Fibroblast of lung (primary cell): ENCODE results near the gene PLA2G4B. TPM values are rescaled to one million over a fixed set of nuclear protein-coding genes. Genes with fewer than 3 reads are reported as not detected.

ENCODE experiments used
- DNase-seq, 2 donors: peaks; one replicate each; pipeline versions ENCODE4 v3.0.0 to v3.0.0-alpha.2; 2010; ENCODE audit warnings: low read depth in 2 of 2
- H2AFZ ChIP-seq: 2 replicates; pipeline ENCODE4 v1.5.1; 2012; ENCODE audit warnings: low read length, control low read depth, inconsistent platforms
- H3K27ac ChIP-seq: 2 replicates; pipeline ENCODE4 v1.5.1; 2011; ENCODE audit warnings: low read length, control low read depth; ENCODE audit not compliant: insufficient read depth
- H3K27me3 ChIP-seq: 2 replicates; pipeline ENCODE4 v1.5.1; 2011; ENCODE audit warnings: mild to moderate bottlenecking, low read length; ENCODE audit not compliant: control insufficient read depth, insufficient read depth
- H3K36me3 ChIP-seq: 2 replicates; pipeline ENCODE4 v1.5.1; 2011; ENCODE audit warnings: low read length; ENCODE audit not compliant: control insufficient read depth, insufficient read depth
- H3K4me1 ChIP-seq: 2 replicates; pipeline ENCODE4 v1.5.1; 2011; ENCODE audit warnings: low read length; ENCODE audit not compliant: control insufficient read depth, insufficient read depth; ENCODE audit errors: extremely low read depth
- H3K4me2 ChIP-seq: 2 replicates; pipeline ENCODE4 v1.5.1; 2011; ENCODE audit warnings: low read length, control low read depth; ENCODE audit not compliant: insufficient read depth; ENCODE audit errors: extremely low read depth
- H3K4me3 ChIP-seq, 4 experiments: fragments of 200-600 bp in 1 of 4; sonication (generic) in 1 of 4; replicated peaks in 1 of 4; 2 replicates each; pipeline ENCODE4 v1.5.1; 2011 to 2016; ENCODE audit warnings: low read length in 4 of 4, low read depth in 3 of 4, mild to moderate bottlenecking in 3 of 4, control low read depth in 2 of 4, inconsistent platforms in 1 of 4, mixed read lengths in 1 of 4; ENCODE audit not compliant: insufficient read depth in 1 of 4; ENCODE audit errors: control extremely low read depth in 1 of 4
- H3K79me2 ChIP-seq: 2 replicates; pipeline ENCODE4 v1.5.1; 2012; ENCODE audit warnings: mild to moderate bottlenecking, low read length, inconsistent platforms; ENCODE audit not compliant: control insufficient read depth, insufficient read depth
- H3K9ac ChIP-seq: 2 replicates; pipeline ENCODE4 v1.5.1; 2011; ENCODE audit warnings: mild to moderate bottlenecking, low read length, control low read depth; ENCODE audit not compliant: insufficient read depth
- H3K9me3 ChIP-seq: 2 replicates; pipeline ENCODE4 v1.5.1; 2012; ENCODE audit warnings: low read depth, low read length; ENCODE audit not compliant: control insufficient read depth, insufficient read depth
- H4K20me1 ChIP-seq: 2 replicates; pipeline ENCODE4 v1.5.1; 2011; ENCODE audit warnings: low read length; ENCODE audit not compliant: control insufficient read depth, insufficient read depth; ENCODE audit errors: extremely low read depth
- EZH2 ChIP-seq: IDR thresholded peaks from 2 replicates; pipeline ENCODE4 v1.5.1; 2012; ENCODE audit warnings: low read length, control low read depth, mild to moderate bottlenecking; ENCODE audit errors: missing control alignments
- polyA plus RNA-seq, 2 donors: library from polyadenylated mRNA; depleted of rRNA in 1 of 2; stranded (reverse) in 1 of 2; unstranded in 1 of 2; fragments of >200 nt; gene quantifications; 2 replicates each; pipeline ENCODE4 v1.2.1, GENCODE V29; 2011 to 2012; ENCODE audit warnings: missing spikeins in 1 of 2
- total RNA-seq: library from RNA; depleted of rRNA; stranded (reverse); fragments of >200 nt; gene quantifications from 2 replicates; pipeline ENCODE4 v1.2.1, GENCODE V29; 2014
- TF ChIP-seq, protein P1 (sequence below), 2 donors: IDR thresholded peaks in 1 of 2; conservative IDR thresholded peaks in 1 of 2; 1 replicate in 1 of 2; 2 replicates in 1 of 2; pipeline ENCODE4 v1.5.1; 2011 to 2012; ENCODE audit warnings: low read length in 2 of 2, control low read depth in 1 of 2, inconsistent platforms in 1 of 2, low read depth in 1 of 2, mild to moderate bottlenecking in 1 of 2

Gene PLA2G4B
- total and polyA plus RNA-seq, 2 donors (not counting 1 experiment from before 2014, with no cell fraction given), result 0.99 to 1.2 TPM

- Histone ChIP-seq H3K4me3 (no peak overlapping the region), H3K27me3 (no peaks in the 10 kb centered on the region), H3K9ac (no peak overlapping the region), H4K20me1 (no peaks in the 10 kb centered on the region), H3K4me1 (no peaks in the 10 kb centered on the region), H3K36me3 (no peaks in the 10 kb centered on the region), H2AFZ (no peak overlapping the region), H3K4me2 (no peak overlapping the region), H3K79me2 (no peaks in the 10 kb centered on the region), H3K9me3 (no peaks in the 10 kb centered on the region), H3K27ac (no peak overlapping the region)
- no peak for DNase-seq
- TF ChIP-seq EZH2, result no peak
- TF ChIP-seq, protein P1, sequence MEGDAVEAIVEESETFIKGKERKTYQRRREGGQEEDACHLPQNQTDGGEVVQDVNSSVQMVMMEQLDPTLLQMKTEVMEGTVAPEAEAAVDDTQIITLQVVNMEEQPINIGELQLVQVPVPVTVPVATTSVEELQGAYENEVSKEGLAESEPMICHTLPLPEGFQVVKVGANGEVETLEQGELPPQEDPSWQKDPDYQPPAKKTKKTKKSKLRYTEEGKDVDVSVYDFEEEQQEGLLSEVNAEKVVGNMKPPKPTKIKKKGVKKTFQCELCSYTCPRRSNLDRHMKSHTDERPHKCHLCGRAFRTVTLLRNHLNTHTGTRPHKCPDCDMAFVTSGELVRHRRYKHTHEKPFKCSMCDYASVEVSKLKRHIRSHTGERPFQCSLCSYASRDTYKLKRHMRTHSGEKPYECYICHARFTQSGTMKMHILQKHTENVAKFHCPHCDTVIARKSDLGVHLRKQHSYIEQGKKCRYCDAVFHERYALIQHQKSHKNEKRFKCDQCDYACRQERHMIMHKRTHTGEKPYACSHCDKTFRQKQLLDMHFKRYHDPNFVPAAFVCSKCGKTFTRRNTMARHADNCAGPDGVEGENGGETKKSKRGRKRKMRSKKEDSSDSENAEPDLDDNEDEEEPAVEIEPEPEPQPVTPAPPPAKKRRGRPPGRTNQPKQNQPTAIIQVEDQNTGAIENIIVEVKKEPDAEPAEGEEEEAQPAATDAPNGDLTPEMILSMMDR (conservative IDR thresholded peaks at IDR 0.05 in 1 of 2, IDR thresholded peaks at IDR 0.05 in 1 of 2; ENCODE audit: low read depth in 1 of 2, low read length in 2 of 2), result no peak
Measured at GRCh38 chr15:41888662-41889253, 50.1 kb downstream of the PLA2G4B start.

- H3K4me1 ChIP-seq, result peaks cover 9% of the 10 kb centered on the region
- H3K4me3 ChIP-seq, result no peak overlapping the region
- no peak for DNase-seq
- H2AFZ ChIP-seq, result no peak overlapping the region
- H3K27ac ChIP-seq, result no peak overlapping the region
- H3K27me3 ChIP-seq, result no peaks in the 10 kb centered on the region
- no peaks in the 10 kb centered on the region for H4K20me1 ChIP-seq
- H3K9ac ChIP-seq, result no peak overlapping the region
- H3K79me2 ChIP-seq, result no peaks in the 10 kb centered on the region
- TF ChIP-seq, protein P1 (conservative IDR thresholded peaks at IDR 0.05 in 1 of 2, IDR thresholded peaks at IDR 0.05 in 1 of 2; ENCODE audit: low read depth in 1 of 2, low read length in 2 of 2), result no peak
- no peak for TF ChIP-seq EZH2
- no peaks in the 10 kb centered on the region for H3K36me3 ChIP-seq
- no peaks in the 10 kb centered on the region for H3K9me3 ChIP-seq
- H3K4me2 ChIP-seq, result no peak overlapping the region
Measured at GRCh38 chr15:41890050-41890690, 51.5 kb downstream of the PLA2G4B start.

GRCh38 chr15:41891226-41891625, 52.6 kb downstream of the PLA2G4B start:
- Histone ChIP-seq H3K27me3 (no peaks in the 10 kb centered on the region), H3K4me1 (peaks cover 11% of the 10 kb centered on the region), H3K9me3 (no peaks in the 10 kb centered on the region), H3K79me2 (no peaks in the 10 kb centered on the region), H3K4me2 (no peak overlapping the region), H3K4me3 (no peak overlapping the region), H4K20me1 (no peaks in the 10 kb centered on the region), H3K9ac (no peak overlapping the region), H2AFZ (no peak overlapping the region), H3K36me3 (no peaks in the 10 kb centered on the region), H3K27ac (no peak overlapping the region)
- no peak for DNase-seq
- TF ChIP-seq, protein P1 (conservative IDR thresholded peaks at IDR 0.05 in 1 of 2, IDR thresholded peaks at IDR 0.05 in 1 of 2; ENCODE audit: low read depth in 1 of 2, low read length in 2 of 2), result no peak
- no peak for TF ChIP-seq EZH2
